8988T (cell line): ENCODE results near the gene FGFR3.

Source experiments
- DNase-seq: peaks from one replicate; pipeline ENCODE4 v3.0.0; 2011

FGFR3 gene

DNA sequence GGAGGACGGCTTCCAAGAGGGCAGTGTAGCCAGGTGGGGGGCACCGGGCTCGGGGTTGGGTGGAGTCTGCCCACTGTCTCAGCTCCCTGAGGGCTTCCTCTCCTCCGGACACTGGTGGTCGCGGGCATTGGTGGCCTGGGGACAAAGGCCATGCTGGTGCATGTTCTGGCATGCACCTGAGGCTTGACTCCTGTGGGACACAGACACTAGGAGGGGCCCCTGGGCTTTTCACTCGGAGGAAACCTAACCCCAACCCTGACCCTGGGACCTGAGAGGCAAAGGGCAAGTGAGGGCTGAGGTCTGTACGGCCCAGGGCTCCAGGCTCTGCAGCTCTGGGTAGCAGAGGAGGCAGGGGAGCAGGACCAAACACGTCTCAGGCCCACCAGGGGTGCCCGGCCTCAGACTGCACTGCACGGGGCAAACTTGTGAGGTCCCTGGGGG is 22.3 kb upstream of the FGFR3 start:
- no peak for DNase-seq

DNA sequence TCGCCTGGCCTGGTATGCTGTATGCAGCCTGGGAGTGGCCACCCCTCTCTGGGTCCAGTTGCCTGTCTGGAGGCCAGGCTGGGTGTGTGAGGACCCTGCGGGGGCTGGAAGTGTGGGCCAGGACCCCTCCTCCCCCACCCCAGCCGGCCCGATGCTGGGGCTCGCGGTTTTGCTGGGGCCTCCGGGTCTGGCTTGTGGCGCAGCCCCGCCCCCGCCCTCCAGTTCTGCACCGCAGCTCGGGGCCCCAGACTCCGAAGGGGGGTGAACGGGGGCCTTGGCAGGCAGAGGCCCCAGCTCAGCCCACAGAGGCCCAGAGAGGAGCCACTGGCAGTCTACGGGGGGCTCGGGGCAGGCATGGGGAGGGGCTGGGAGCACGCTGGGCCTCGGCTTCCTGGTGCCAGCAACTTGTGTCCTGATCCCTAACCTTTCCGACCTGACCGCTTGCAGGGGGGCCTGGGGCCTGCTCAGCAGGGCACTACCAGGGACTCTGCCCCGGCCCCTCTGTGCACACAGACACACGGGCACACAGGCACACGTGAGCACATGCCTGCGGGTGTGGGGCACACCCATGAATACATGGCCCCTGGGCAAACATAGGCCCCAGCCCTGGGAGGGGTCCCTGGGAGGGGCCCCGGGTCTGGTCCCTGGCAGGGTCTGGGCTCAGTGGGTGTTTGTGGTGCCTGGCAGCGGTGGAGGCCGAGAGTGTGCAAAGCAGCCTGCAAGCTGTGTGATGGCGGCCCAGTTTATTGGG is 21.4 kb upstream of the FGFR3 start:
- no peak for DNase-seq

DNA sequence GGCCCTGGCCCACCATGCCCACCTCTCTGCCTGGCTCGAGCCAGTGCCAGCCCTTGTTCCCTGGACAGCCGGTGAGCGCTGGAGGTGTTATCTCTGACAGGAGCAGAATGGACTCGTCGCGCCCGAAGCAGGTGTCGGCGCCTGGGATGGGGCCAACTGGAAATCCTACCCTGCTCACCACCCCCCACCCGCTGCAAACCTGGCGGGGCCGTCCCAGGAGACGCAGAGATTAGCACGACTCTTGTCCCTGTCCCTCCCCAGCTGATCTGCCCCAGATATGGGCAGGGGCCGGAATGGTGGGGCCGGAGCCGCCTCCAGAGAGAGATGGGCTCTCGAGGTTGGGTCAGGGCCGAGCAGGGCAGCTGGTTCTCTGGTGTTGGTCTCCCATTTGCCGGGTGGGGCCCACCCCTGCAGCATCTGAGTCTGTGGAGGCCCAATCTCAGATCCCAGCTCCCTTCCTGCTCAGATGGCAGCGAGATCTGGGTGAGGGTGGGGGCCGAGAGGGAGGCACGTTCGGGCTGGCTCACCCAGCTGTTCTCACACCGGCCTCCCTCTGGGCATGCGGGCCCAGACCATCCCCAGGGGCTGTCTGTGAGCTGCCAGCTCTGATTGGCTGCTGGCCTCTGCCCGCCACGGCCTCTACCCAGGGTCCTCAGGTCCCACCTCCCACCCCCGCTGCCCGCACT is 20.1 kb upstream of the FGFR3 start:
- no peak for DNase-seq

DNA sequence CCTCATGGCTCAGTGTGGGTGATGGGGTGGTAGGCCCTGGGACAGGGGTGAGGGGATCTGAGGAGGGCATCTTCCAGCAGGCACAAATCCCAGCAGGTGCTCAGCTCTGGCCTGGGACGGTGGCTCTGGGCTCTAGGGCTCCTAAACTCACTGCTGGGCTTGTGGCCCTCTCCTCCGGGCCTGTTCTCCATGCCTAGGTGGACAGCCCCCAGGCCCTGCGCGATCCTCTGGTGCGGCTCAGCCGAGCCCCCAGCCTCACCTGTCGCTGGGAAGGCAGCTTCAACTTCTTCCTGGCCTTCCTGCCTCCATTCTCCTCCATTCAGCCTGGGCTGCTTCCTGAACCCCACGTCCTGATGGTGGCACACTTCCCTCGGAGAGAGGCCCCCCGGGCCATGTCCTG is 19.3 kb upstream of the FGFR3 start:
- DNase-seq: no peak

DNA sequence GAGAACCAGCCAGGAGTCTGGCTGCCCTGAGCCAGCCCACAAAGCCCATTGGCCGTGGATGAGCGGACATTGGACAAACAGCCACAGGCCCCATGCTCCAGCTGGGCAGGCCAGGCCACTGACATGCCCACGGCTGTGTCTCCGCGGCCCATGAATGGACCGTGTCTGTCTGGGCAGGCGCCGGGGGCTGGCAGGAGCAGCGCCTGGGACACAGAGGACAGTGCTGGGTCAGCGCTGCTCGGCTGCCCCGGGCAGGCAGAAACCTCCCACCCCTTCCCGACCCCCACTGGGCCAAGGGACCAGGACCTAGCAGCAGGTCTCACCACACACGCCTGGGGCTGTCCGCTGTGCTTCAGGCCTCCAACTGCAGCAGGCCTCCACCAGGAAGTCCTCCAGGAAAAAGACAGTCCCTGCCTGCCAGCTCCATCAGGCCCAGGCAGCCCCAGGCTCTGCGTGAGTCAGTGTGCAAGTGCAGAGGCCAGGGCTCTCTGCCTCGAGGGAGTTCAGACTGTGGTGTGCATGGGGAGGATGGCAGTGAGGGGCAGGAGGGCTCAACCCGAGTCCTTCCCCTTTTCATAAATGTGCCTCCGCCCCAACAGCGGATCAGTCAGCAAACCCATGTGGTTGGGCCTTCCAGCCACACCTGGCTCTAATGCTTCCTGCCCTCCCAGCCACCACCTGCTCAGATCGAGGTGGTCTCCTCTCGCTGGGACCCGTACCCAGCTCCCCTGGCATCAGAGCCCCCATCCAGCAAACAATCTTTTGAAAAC is 17.2 kb upstream of the FGFR3 start:
- no peak for DNase-seq

DNA sequence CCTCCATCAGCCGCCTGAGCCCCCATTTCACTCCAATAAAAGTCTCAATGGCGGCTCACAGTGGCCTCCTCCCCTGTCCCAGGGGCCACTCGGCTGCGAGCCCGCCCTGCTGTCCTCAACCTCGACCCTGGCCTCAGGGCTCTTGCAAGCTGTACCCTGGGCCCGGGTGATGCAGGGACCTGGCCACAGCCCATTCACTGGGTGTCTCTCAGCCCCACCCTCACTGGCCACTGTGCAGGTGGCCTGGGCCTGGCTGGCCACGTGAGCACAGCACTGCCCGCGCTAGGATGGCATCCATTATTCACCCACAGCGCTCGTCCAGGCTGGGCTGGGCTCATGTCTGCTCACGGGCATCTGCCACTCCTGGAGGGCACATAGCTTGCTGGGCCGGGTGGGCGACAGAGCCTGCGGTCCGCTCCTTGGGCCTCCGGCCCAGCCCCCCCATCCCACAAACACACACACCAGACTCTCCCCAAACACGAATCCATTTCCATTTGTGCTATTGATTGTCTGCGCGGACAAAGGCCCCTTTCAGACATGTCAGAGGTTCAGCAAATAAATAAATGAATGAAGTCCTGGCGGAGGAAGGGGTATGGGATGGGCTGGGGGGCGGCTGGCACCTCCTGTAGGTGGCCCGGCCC is 16.5 kb upstream of the FGFR3 start:
- no peak for DNase-seq

DNA sequence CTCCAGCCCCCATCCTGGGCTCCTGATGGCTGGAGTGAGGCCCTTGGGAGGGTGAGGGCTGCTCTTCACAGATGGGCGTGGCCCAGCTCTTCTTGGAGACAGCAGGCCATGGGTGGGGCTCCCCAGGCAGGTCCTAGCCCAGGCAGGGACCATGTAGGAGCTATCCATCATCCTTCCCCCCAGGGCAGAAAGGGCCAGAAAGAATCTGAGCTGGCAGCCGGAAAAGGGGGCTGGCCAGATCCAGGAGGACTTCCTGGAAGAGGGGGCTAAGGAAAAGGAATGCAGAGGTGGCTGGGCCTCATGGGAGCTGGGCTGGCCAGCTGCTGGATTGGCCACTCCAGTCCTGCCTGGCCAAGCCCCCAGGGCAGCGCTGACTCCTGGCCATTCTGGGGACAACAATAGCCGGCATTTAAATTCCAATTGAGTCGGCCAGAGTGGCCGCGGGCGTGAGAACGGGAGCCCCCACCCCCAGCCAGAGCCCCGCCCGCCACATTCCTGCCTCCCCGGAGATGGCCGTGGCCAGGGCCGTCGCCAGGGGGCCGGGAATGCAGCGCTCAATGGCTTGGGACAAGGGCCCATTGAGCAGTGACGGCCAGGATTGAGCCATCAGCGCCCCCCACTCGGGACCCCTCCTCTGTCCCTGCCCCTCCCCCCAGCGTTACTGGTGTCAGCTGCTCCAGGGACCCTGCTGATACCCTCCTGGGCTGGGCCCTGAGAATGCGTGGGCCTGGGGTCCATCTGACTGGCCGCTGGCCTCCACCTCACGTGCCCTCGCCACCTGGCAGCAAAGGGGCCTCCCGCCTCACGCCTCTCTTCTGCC is 15.1 kb upstream of the FGFR3 start:
- no peak for DNase-seq

DNA sequence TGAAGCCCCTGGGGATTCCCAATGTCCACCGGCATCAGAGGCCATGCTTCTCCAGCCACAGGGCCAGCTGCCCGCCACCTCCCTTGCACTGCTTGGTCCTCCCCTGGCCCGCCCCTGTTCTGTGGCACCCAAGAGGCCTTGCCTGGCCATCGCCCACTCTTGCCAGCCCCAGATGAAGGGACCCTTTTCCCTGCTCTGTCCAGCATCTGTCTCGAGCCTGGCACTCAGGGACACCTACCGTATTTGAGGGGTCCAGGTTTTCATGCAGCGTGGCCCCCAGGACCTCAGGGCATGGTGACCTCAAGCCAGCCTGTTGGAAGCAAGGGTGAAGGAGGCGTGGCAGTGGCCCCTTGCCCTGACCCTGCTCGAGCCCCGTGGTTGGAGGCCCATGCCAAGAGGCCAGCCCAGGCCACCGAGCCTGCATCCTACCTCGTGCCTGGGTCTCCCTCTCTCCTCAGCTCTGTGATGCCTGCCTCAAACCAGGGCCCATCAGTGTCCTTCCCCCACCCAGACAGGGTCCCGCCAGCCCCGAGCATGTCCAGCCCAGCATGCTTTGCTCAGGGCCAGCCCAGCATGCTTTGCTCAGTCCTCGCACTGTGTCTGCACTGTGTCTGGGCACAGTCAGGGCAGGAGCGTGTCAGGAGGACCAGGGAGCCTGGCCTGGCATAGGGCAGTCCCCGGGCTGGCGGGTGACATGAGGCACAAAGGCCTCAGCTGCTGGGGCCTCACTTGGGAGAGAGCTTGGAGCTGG is 14.3 kb upstream of the FGFR3 start:
- no peak for DNase-seq

DNA sequence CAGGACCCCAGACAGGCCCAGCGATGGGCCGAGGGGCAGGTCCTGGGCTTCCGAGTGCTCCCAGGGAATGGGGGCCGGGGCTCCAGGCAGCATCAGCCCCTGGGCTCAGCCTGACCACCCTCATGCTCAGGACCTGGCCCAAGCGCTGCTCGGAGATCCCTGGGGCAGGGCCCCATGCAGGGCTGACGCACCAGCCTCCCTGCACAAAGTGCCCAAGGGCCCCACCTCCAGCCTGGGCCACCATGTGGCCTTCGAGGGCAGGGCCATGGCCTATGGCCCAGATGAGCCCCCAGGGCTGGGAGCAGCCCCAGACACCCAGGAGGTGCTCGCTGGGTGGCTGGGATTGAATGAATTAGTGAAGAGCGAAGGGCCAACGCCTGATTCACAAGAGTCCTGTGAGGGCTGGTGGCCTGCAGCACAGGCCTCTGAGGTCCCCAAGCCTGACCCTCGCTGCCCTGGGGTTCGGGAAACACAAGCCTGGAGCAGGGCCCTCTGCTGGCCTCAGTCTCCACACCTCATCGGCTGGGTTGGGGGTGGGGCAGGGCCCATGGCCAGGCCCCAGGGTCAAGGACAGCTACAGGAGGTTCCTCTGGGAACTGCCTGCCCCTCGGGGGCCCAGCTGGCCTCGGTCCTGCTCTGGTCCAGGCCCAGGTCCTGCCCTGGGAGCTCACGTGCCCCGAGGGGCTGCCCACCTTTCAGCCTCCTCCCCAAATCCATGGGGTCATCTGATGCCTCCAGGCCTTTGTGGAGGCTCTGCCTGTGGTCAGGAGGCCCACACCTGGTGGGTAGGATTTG is 13.3 kb upstream of the FGFR3 start:
- DNase-seq: no peak

DNA sequence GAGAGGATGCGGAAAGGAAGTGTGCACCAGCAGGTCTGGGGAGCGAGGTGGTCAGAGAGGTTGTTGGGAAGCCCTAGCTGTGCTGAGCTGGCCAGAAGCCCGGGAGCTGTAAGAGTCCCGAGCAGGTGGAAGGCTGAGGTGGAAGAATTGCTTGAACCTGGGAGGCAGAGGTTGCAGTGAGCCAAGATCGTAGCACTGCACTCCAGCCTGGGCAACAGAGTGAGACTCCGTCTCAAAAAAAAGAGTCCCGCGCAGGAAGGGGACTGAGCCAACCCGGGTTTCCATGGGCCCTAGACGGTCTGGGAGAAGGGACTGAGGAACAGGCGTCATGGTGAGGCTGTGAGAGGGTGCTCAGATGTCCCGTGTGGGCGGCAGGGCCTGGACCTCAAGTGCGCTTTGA is 12.7 kb upstream of the FGFR3 start:
- no peak for DNase-seq

DNA sequence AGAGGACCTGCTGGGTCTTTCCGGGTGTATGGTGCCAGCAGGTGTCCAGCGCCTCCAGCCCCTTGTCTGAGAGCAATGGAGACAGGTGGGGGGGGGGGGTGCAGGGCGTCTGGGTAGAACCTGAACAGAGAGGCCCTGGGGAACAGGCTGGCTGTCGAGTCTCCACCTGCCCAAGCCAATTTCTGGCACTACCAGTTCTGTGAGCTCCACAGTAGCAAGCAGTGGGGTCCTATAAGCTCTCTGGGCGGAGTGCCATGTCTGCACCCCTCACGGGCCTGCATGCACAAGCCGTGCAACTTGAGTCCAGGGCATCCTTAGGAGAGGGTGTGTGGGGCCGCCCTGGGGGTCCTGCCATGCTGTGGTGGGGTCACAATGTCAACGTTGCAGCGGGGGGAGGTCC is 10.1 kb upstream of the FGFR3 start:
- DNase-seq: no peak

DNA sequence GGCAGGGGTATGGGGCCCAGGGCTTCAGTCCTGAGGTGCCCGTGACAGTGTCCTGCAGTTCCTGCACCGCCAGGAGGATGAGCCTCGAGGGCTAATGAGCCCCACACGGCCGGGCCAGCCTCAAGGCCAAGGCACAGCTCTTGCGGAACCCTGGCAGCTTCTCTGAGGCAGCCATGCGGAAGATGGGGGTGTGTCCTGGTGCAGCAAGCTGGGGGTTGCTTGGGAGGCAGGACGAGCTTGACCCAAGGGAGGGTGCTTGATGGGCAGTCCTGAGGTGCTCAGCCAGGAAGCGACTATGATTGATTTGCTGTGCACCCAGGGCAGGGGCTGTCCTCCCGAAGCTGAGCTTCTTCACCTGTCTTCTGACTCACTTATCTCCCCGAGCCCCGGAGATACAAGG is 9.1 kb upstream of the FGFR3 start:
- no peak for DNase-seq

DNA sequence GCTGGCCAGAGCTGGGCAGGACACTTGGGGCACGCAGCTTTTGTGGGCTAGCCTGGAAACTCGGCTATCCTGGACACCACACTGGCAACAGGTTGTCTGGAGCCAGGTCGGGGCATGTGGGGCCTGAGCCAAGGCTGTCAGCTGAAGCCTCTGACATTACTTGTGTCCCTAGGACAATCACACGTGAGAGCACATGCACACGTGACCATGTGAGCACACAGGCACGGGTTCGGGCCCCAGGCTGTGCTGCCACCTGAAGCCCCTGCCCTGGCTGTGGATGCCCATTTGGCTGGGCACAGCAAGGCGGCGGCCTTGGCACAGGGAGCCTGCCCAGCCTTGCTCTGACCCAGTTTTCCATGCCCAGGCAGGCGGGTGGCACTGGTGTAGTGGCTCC is 8.7 kb upstream of the FGFR3 start:
- DNase-seq: no peak

DNA sequence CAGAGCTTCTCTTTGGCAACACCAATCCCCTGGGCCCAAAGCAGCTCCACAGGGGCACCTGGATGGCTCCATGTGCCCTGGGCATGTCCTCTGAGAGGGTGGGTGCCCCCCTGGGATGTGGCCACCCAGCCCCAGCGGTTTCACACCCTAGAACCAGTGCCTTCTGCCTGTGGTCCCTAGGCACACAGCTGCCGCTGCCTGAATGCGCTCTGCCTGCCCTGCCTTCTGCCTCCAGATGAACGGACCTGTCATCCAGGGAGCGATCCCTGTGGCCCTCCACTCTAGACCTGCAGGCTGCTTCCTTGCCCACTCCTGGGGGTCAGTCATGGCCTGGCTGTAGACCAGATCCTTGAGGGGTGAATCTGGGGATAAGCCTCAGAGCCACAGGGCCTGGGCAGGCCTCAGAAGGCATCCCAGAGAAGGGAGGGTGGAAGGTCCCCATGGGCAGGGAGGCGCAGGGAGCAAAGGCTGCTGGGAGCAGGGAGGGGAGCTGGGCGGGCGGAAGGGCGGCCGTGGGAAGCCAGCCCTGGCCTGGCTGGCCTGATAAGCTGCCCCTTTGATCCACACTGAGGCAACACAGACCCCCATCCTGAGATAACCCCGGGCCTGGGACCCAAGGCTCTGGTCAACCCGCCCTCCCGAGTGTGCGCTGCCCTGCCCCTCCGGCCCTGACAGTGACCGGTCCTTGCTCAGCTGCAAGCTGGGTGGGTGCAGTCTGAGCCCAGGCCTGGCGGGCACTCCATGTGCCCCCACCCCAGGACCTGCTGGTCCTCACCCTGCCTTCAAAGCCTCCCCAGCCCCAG is 8.1 kb upstream of the FGFR3 start:
- DNase-seq: no peak

DNA sequence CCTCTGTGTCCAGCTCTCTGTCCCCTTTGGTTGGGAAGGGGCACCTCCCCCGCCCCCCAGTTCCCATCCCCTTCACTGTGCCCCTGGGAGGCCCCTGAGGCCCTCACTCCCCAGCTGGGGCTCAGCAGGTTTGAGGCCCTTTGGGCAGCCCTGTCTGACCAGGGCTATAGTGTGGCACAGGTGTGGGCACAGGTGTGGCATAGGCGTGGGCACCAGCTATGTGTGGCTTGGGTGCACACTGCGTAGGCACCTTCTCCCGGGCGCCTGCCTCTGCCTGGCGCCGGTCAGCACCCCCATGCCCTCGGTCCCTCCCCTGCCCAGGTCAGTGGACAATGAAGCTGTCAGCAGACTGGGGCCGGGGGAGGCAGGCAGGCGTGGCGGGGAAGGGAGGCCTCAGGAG is 7.5 kb upstream of the FGFR3 start:
- no peak for DNase-seq

DNA sequence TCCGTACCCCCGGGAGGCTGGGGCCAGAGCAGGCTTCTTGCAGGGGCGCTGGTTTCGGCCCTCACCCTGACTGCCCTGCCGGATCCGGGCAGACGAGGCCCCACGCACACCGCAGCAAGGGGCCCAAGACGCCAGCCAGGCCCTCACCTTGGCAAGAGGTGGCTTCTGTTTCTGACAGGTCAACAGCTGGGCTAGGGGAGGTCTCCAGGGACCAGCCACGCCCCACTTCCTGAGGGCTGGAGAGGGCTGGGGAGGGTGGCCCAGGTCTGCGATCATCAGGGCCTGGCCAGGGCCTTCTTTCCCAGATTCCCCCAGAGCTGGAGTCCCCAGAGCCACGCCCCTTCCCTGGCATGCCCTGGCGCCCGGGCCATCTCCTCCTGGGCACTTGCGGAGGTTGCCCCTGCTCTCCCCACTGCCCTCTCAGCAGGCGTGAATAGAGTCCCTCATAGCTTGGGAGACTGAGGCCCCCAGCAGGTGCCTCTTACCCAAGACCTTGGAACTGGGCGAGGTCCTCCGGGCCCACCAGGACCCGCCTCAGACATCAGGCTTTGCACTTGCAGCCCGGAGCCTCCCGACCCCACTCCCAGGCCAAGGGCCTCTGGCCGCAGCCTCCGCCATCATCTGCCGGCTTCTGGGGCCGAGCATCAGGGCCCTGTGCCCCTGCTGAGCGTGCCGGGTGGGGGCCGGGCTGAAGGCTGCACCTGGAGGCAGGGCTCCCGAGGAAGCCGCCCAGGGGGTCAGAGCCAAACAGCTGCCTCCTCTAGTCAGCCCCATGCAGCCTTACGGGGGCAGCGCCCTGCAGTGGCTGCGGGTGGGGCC is 6.3 kb upstream of the FGFR3 start:
- DNase-seq: no peak

DNA sequence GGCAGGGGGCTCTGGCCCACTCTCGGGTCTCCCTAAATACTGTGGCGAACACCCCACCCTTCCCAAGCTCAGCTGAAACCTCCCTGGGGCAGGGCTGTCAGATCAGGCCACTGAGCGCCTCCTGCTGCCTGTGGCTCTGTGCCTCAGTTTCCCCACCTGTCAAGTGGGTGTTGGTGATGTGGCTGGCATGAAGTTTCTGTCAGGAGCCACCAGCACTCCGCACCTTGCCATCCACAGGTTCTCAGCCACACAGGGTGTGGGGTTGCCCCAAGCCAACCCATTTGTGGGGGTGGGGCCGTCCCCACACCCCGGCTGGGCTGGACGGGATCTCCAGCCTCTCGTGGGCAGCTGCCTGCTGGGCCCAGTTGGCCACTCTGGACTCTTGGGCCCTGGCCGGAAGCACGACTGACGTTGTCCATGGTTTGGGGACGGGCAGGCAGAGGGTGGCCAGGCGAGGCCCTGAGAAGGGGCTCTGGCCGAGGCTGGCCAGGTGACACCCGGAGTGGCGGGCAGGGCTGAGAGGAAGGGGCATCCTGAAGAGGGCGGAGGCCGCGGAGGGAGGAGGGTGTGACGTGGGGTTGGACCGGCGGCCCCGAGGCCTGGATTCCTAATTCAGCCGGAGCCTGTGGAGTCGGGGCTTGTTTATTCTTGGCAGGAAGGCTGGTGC is 5.5 kb upstream of the FGFR3 start:
- no peak for DNase-seq

DNA sequence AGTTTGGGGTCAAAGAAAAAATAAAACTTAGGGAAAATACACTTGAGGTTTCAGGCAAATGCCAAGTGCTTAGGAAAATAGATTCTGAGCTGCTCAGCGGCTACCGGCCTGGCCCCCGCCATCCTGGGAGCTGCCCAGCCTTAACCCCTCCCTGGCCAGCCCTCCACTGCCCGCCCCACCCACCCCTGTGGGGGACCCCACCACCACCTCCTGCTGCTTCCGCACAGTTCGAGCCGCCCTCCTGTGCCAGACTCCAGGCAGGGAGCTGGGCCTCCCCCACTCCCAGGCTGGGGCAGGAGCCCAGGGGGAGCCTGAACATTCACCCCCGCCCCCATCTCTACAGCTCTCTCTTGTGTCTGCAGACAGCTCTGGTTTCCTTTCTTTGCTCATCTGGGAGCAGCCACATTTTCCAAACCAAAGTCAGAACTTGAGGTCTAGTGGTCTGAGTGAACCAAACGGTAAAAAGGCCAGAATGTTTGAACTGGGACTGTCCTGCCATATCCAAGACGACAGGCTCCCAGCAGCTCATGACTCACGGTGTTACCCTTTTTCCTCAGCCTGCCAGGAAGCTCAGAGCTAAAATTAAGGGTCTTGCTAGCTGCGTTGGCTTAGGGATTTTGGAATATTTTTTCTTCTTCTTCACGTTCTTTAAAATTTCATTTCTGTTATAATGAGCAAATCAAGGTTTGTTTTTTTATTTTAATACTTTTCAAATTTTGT is 4.7 kb upstream of the FGFR3 start:
- no peak for DNase-seq
